HepG2 (cell line): Measurements from ENCODE around the gene CDC42BPG. TPM values are rescaled to one million over a fixed set of nuclear protein-coding genes. Genes with fewer than 3 reads are reported as not detected.

Experiments used
- AGO1 ChIP-seq: fragments of 200-400 bp; formaldehyde crosslinking; IDR thresholded peaks from 2 replicates; pipeline ENCODE4 v1.6.1; 2017; ENCODE audit warnings: mild to moderate bottlenecking, low read depth, low read length, moderate library complexity; ENCODE audit not compliant: poor library complexity, severe bottlenecking
- BCL3 ChIP-seq: sonication (generic); formaldehyde crosslinking; IDR thresholded peaks from 2 replicates; pipeline ENCODE4 v1.5.1; 2020; ENCODE audit warnings: mild to moderate bottlenecking, missing genetic modification reagents, moderate library complexity
- CERS6 ChIP-seq: sonication (generic); formaldehyde crosslinking; IDR thresholded peaks from 2 replicates; pipeline ENCODE4 v1.5.0; 2020; ENCODE audit warnings: missing genetic modification reagents
- CHD2 ChIP-seq: IDR thresholded peaks from 2 replicates; pipeline ENCODE4 v1.6.1; 2011; ENCODE audit warnings: low read depth, low read length, improper control_type of control experiment
- DMAP1 ChIP-seq: IDR thresholded peaks from 2 replicates; pipeline ENCODE4 v1.6.1; 2016
- DZIP1 ChIP-seq: sonication (generic); formaldehyde crosslinking; IDR thresholded peaks from 2 replicates; pipeline ENCODE4 v1.5.0; 2020; ENCODE audit warnings: mild to moderate bottlenecking, missing genetic modification reagents
- FOXA3 ChIP-seq: IDR thresholded peaks from 2 replicates; pipeline ENCODE4 v1.6.1; 2016; ENCODE audit warnings: missing genetic modification reagents, missing compliant biosample characterization
- MAFF ChIP-seq: IDR thresholded peaks from 2 replicates; pipeline ENCODE4 v1.6.1; 2011; ENCODE audit warnings: low read depth, low read length, improper control_type of control experiment
- NFIC ChIP-seq: IDR thresholded peaks from 2 replicates; pipeline ENCODE4 v1.6.1; 2012; ENCODE audit warnings: mild to moderate bottlenecking, low read length, inconsistent platforms
- PAF1 ChIP-seq: IDR thresholded peaks from 2 replicates; pipeline ENCODE4 v1.6.1; 2016; ENCODE audit warnings: missing genetic modification reagents, missing compliant biosample characterization
- RAD21 ChIP-seq: fragments of 450-650 bp; formaldehyde crosslinking; IDR thresholded peaks from 2 replicates; pipeline ENCODE4 v1.5.0; 2020; ENCODE audit warnings: mild to moderate bottlenecking
- SATB2 ChIP-seq: sonication (generic); formaldehyde crosslinking; IDR thresholded peaks from 2 replicates; pipeline ENCODE4 v1.5.0; 2020; ENCODE audit warnings: missing genetic modification reagents
- SMARCE1 ChIP-seq: fragments of 450-650 bp; IDR thresholded peaks from 2 replicates; pipeline ENCODE4 v1.6.1; 2017; ENCODE audit warnings: borderline replicate concordance
- SSRP1 ChIP-seq: IDR thresholded peaks from 2 replicates; pipeline ENCODE4 v1.6.1; 2016; ENCODE audit warnings: control low read depth
- ZBTB38 ChIP-seq: sonication (generic); formaldehyde crosslinking; IDR thresholded peaks from 2 replicates; pipeline ENCODE4 v1.5.1; 2020; ENCODE audit warnings: mild to moderate bottlenecking, missing genetic modification reagents
- ZBTB7A ChIP-seq: sonication (generic); formaldehyde crosslinking; IDR thresholded peaks from 2 replicates; pipeline ENCODE4 v1.8.0; 2022; ENCODE audit warnings: mild to moderate bottlenecking, missing genetic modification reagents
- ZIK1 ChIP-seq: sonication (generic); formaldehyde crosslinking; IDR thresholded peaks from 2 replicates; pipeline ENCODE4 v1.5.0; 2020; ENCODE audit warnings: mild to moderate bottlenecking, low read depth, missing genetic modification reagents, borderline replicate concordance
- ZNF180 ChIP-seq: sonication (generic); formaldehyde crosslinking; IDR thresholded peaks from 2 replicates; pipeline ENCODE4 v1.4.0; 2020; ENCODE audit warnings: low read depth, missing genetic modification reagents, borderline replicate concordance
- ZNF234 ChIP-seq: sonication (generic); formaldehyde crosslinking; conservative IDR thresholded peaks from 2 replicates; pipeline ENCODE4 v1.5.1; 2020; ENCODE audit warnings: mild to moderate bottlenecking, missing genetic modification reagents
- ZNF44 ChIP-seq: sonication (generic); formaldehyde crosslinking; IDR thresholded peaks from 2 replicates; pipeline ENCODE4 v1.5.1; 2020; ENCODE audit warnings: mild to moderate bottlenecking, missing genetic modification reagents
- ZNF512B ChIP-seq: sonication (generic); formaldehyde crosslinking; IDR thresholded peaks from 2 replicates; pipeline ENCODE4 v1.5.1; 2020; ENCODE audit warnings: missing genetic modification reagents, mild to moderate bottlenecking, borderline replicate concordance
- ZNF546 ChIP-seq: sonication (generic); formaldehyde crosslinking; conservative IDR thresholded peaks from 2 replicates; pipeline ENCODE4 v1.8.1; 2023; ENCODE audit warnings: mild to moderate bottlenecking, missing genetic modification reagents
- ZNF580 ChIP-seq: IDR thresholded peaks from 2 replicates; pipeline ENCODE4 v1.6.1; 2016; ENCODE audit warnings: low read depth, borderline replicate concordance
- ZSCAN22 ChIP-seq: sonication (generic); formaldehyde crosslinking; IDR thresholded peaks from 2 replicates; pipeline ENCODE4 v1.4.0; 2020; ENCODE audit warnings: mild to moderate bottlenecking, missing genetic modification reagents
- polyA plus RNA-seq, 8 experiments: library from polyadenylated mRNA; depleted of rRNA in 3 of 8; stranded (reverse) in 7 of 8; unstranded in 1 of 8; fragments of >200 nt; fragmentation: Illumina TruSeq in 4 of 8; extraction: Trizol in 4 of 8; gene quantifications; 2 replicates each; pipeline versions ENCODE4 v1.2.1 to v1.2.3, GENCODE V29; 2011 to 2016; ENCODE audit warnings: low read depth in 4 of 8, missing spikeins in 1 of 8, mixed read lengths in 1 of 8; ENCODE audit not compliant: insufficient read depth in 1 of 8
- total RNA-seq, 5 experiments: library from RNA; depleted of rRNA; stranded (reverse); fragments of >200 nt; fragmentation: Illumina TruSeq; extraction: Trizol; gene quantifications; 2 replicates each; pipeline ENCODE4 v1.2.3, GENCODE V29; 2016; ENCODE audit warnings: low read depth in 1 of 5

The CDC42BPG gene
- total and polyA plus RNA-seq, 2 of the 13 experiments (the other 11 are each of a cell fraction or from before 2014, with no cell fraction given), result 0.55 to 1.4 TPM

GRCh38 chr11:64878223-64878493, 33.7 kb upstream of the CDC42BPG start (continued):
- TF ChIP-seq BCL3 (CRISPR knock-in tag), result no peak; the same call in 1 of the 2 replicates
- TF ChIP-seq ZIK1 (CRISPR knock-in tag), result peak; percentile 64; the same call in 1 of the 2 replicates
- no peak for TF ChIP-seq ZNF580 (CRISPR knock-in tag)
- peak; percentile 68; the same call in 1 of the 2 replicates for TF ChIP-seq DZIP1
- TF ChIP-seq SSRP1, result no peak
- TF ChIP-seq ZNF546 (CRISPR knock-in tag), result no peak
- TF ChIP-seq SATB2 (CRISPR knock-in tag), result no peak
- no peak for TF ChIP-seq FOXA3
- TF ChIP-seq ZBTB7A (CRISPR knock-in tag), result peak; percentile 62; the same call in 1 of the 2 replicates
- TF ChIP-seq SMARCE1, result no peak
- no peak for TF ChIP-seq AGO1
- no peak for TF ChIP-seq ZNF180 (CRISPR knock-in tag)
- no peak for TF ChIP-seq CHD2
- no peak for TF ChIP-seq ZNF512B
- no peak for TF ChIP-seq NFIC
- no peak for TF ChIP-seq ZSCAN22
- no peak for TF ChIP-seq RAD21 (CRISPR knock-in tag)
- peak; percentile 18; the same call in 1 of the 2 replicates for TF ChIP-seq ZNF44 (CRISPR knock-in tag)
- no peak; the same call in 1 of the 2 replicates for TF ChIP-seq ZBTB38 (CRISPR knock-in tag)
- no peak for TF ChIP-seq ZNF234 (CRISPR knock-in tag)
- TF ChIP-seq CERS6 (CRISPR knock-in tag), result no peak
- TF ChIP-seq DMAP1 (CRISPR knock-in tag), result no peak
- no peak for TF ChIP-seq MAFF
- TF ChIP-seq PAF1 (CRISPR knock-in tag), result no peak
